ENCODE data around the gene TEX53. TPM values are rescaled to one million over a fixed set of nuclear protein-coding genes. Genes with fewer than 3 reads are reported as not detected.
A peak's percentile ranks its signal among the peaks of the same experiment; 100 is the strongest.

Gene TEX53
- total RNA-seq, 1 donor from 2014 or later: not detected

GRCh38 chr9:114641967-114642366 lies 15.6 kb downstream of the TEX53 start:
- no peak for DNase-seq (ENCODE audit: low spot score)

- no peak for DNase-seq (ENCODE audit: low spot score)
These were observed 19.2 kb downstream of the TEX53 start for GRCh38 chr9:114638404-114638803.

- DNase-seq (ENCODE audit: low spot score): no peak
These were observed 23.2 kb downstream of the TEX53 start for GRCh38 chr9:114634387-114634786.

- no peak for DNase-seq (ENCODE audit: low spot score)
These were observed 24.0 kb downstream of the TEX53 start for GRCh38 chr9:114633438-114634089.

GRCh38 chr9:114631166-114631565 lies 26.4 kb downstream of the TEX53 start:
- DNase-seq (ENCODE audit: low spot score): no peak

- no peak for DNase-seq (ENCODE audit: low spot score)
These were observed 28.0 kb downstream of the TEX53 start for GRCh38 chr9:114629563-114630090.

- no peak for DNase-seq (ENCODE audit: low spot score)
These were observed 30.1 kb downstream of the TEX53 start for GRCh38 chr9:114627553-114627952.

- DNase-seq (ENCODE audit: low spot score): no peak
These were observed 31.1 kb downstream of the TEX53 start for GRCh38 chr9:114626415-114627020.

- DNase-seq (ENCODE audit: low spot score): no peak
These were observed 32.9 kb downstream of the TEX53 start for GRCh38 chr9:114624677-114625076.

- peak; percentile 32 for DNase-seq (ENCODE audit: low spot score)
These were observed 35.5 kb downstream of the TEX53 start for GRCh38 chr9:114621975-114622609.

GRCh38 chr9:114621561-114621960 lies 36.0 kb downstream of the TEX53 start:
- no peak for DNase-seq (ENCODE audit: low spot score)

GRCh38 chr9:114619191-114619761 lies 38.3 kb downstream of the TEX53 start:
- DNase-seq (ENCODE audit: low spot score): peak; percentile 25

GRCh38 chr9:114616684-114617520 lies 40.7 kb downstream of the TEX53 start:
- peak; percentile 35 for DNase-seq (ENCODE audit: low spot score)

- no peak for DNase-seq (ENCODE audit: low spot score)
These were observed 43.2 kb downstream of the TEX53 start for GRCh38 chr9:114614373-114614772.

GRCh38 chr9:114613919-114614318 lies 43.7 kb downstream of the TEX53 start:
- DNase-seq (ENCODE audit: low spot score): no peak

GRCh38 chr9:114613087-114613486 lies 44.5 kb downstream of the TEX53 start:
- DNase-seq (ENCODE audit: low spot score): no peak

GRCh38 chr9:114612272-114612923 lies 45.2 kb downstream of the TEX53 start:
- no peak for DNase-seq (ENCODE audit: low spot score)

- peak; percentile 86 for DNase-seq (ENCODE audit: low spot score)
These were observed 45.9 kb downstream of the TEX53 start for GRCh38 chr9:114611516-114612271.

- no peak for DNase-seq (ENCODE audit: low spot score)
These were observed 49.1 kb downstream of the TEX53 start for GRCh38 chr9:114608525-114608796.

Measured in umbilical cord (tissue), 2 donors.